Activated CD4-positive, alpha-beta T cell treated with anti-CD3 and anti-CD28 coated beads, Interleukin-2, amount 50 U/mL, for 1 hour (primary cell): Measurements from ENCODE around the gene NUDT1.

ENCODE experiments used
- DNase-seq: peaks from one replicate; pipeline ENCODE4 v3.0.0-alpha.2; 2020

The NUDT1 gene

GRCh38 chr7:2241580-2242540 lies at the start of gene NUDT1, which contains the start of gene MRM2:
NUDT1 (plus strand) TSS chr7:2242226; CDS start chr7:2244575, 2,349 bp downstream.
MRM2 (minus strand) TSS chr7:2242205; CDS start chr7:2242169, 36 bp downstream.
- DNase-seq, result peak; percentile 58

- DNase-seq, result no peak
Measured at GRCh38 chr7:2192831-2193534, 49.0 kb upstream of the NUDT1 start.

GRCh38 chr7:2193575-2194305 lies 48.3 kb upstream of the NUDT1 start:
- no peak for DNase-seq

GRCh38 chr7:2195400-2196246 lies 46.4 kb upstream of the NUDT1 start:
- DNase-seq, result no peak

GRCh38 chr7:2196381-2197378 lies 45.3 kb upstream of the NUDT1 start:
- DNase-seq, result no peak

GRCh38 chr7:2197436-2198155 lies 44.4 kb upstream of the NUDT1 start:
- DNase-seq, result no peak

GRCh38 chr7:2198206-2198605 lies 43.8 kb upstream of the NUDT1 start:
- no peak for DNase-seq

GRCh38 chr7:2198760-2199159 lies 43.3 kb upstream of the NUDT1 start:
- DNase-seq, result no peak

GRCh38 chr7:2199528-2199927 lies 42.5 kb upstream of the NUDT1 start:
- DNase-seq, result no peak

- DNase-seq, result no peak
Measured at GRCh38 chr7:2199956-2200583, 42.0 kb upstream of the NUDT1 start.

- DNase-seq, result no peak
Measured at GRCh38 chr7:2200584-2200980, 41.4 kb upstream of the NUDT1 start.

- DNase-seq, result no peak
Measured at GRCh38 chr7:2201128-2201527, 40.9 kb upstream of the NUDT1 start.

- no peak for DNase-seq
Measured at GRCh38 chr7:2201686-2202360, 40.2 kb upstream of the NUDT1 start.

- no peak for DNase-seq
Measured at GRCh38 chr7:2202361-2202761, 39.7 kb upstream of the NUDT1 start.

GRCh38 chr7:2202901-2203765 lies 38.9 kb upstream of the NUDT1 start:
- DNase-seq, result no peak

- no peak for DNase-seq
Measured at GRCh38 chr7:2203766-2204300, 38.2 kb upstream of the NUDT1 start.

GRCh38 chr7:2204446-2204845 lies 37.6 kb upstream of the NUDT1 start:
- DNase-seq, result no peak
